ENCODE results near the gene ZNF662. TPM values are rescaled to one million over a fixed set of nuclear protein-coding genes. Genes with fewer than 3 reads are reported as not detected.

Gene ZNF662
- total RNA-seq, 1 experiment from 2014 or later = 13.4 TPM

DNA sequence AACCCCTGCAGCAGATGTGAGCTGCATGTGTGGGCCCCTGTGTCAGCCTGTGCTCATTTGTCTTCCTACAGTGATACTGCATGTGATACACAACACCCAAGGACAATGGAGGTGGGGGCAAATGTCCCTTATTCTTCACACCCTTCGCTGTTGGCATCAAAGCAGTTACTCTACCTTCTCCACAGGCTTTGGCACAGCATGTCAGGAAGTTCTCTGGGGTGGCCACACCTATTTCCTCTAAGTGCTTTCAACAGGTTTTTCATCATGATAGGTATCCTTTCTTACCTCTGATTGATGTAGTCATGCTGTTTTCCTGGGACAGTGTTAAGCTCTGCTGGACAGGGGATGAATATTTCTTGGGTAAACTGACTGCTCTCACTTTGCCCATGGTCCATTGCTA lies 29.5 kb downstream of the ZNF662 start:
- Histone ChIP-seq H3K4me1 (no peaks in the 10 kb centered on the region), H3K27me3 (replicated peaks; ENCODE audit: control insufficient read depth, insufficient read depth, low read length) (no peaks in the 10 kb centered on the region), H3K36me3 (ENCODE audit: control insufficient read depth, insufficient read depth, low read length) (no peaks in the 10 kb centered on the region), H3K4me3 (ENCODE audit: low read depth, low read length) (no peak overlapping the region), H3K9me3 (no peaks in the 10 kb centered on the region)
- no peak overlapping the region for H3K27ac Mint-ChIP-seq (ENCODE audit: unreplicated experiment)
- ChIA-PET CTCF (no interaction called here), POLR2A (no interaction called here)
- no peaks in the 10 kb centered on the region for H3K4me1 Mint-ChIP-seq (ENCODE audit: low read depth, unreplicated experiment)
- BruUV-seq (replicated peaks) = no TSS peak
- H3K9me3 Mint-ChIP-seq (ENCODE audit: unreplicated experiment) = no peaks in the 10 kb centered on the region
- intact Hi-C loops (cut with micrococcal nuclease; ENCODE audit: unreplicated experiment) = no loop called here
- H3K4me3 Mint-ChIP-seq (ENCODE audit: unreplicated experiment) = no peak overlapping the region
- DNase-seq = no peak
- H3K27me3 Mint-ChIP-seq (ENCODE audit: insufficient read depth, unreplicated experiment) = peaks cover 6% of the 10 kb centered on the region
- TF ChIP-seq, protein P1, sequence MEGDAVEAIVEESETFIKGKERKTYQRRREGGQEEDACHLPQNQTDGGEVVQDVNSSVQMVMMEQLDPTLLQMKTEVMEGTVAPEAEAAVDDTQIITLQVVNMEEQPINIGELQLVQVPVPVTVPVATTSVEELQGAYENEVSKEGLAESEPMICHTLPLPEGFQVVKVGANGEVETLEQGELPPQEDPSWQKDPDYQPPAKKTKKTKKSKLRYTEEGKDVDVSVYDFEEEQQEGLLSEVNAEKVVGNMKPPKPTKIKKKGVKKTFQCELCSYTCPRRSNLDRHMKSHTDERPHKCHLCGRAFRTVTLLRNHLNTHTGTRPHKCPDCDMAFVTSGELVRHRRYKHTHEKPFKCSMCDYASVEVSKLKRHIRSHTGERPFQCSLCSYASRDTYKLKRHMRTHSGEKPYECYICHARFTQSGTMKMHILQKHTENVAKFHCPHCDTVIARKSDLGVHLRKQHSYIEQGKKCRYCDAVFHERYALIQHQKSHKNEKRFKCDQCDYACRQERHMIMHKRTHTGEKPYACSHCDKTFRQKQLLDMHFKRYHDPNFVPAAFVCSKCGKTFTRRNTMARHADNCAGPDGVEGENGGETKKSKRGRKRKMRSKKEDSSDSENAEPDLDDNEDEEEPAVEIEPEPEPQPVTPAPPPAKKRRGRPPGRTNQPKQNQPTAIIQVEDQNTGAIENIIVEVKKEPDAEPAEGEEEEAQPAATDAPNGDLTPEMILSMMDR (IDR thresholded peaks at IDR 0.05; ENCODE audit: insufficient read depth in 1 of 2, low read depth in 1 of 2, low read length in 1 of 2, severe bottlenecking in 1 of 2, unreplicated experiment in 1 of 2) = no peak
- no peaks in the 10 kb centered on the region for H3K36me3 Mint-ChIP-seq (ENCODE audit: insufficient read depth, unreplicated experiment)

DNA sequence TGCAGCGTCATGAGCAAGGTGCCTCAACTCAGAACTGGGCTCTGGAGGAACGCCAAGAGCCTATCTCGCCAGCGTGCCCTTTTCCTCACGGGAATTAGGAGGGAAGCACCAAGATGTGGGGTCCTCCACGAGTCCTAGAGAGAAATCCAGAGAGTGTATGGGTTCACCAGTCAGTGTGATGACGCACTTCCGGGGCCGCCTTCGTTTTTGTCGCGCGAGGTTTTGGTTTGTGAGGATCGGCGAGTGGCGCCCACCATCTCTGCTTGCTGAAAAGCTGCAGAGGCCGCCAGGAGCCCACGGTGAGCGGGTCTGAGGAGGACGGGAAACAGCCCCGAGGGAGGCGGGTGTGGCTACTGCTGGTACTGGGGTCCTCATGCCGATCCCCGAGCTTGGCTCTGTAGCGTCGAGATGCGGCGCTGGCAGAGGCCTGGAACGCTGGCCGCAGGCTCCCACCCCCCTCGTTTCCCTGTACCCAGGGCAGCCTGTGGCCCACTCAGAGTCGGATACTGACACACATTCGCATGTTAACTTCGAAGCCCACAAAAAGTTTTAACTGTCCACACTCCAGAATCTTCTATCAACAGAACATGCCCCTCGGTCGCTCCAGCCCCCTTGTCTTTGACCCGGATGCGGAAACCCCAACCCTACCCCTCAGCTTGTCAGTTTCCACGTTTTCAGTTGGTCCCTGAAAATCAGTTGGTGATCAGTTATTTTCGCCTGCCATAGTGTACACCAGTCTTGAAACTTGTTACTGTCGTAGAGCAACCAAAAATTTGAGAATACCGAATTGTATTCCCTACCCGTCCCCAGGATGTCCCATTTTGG lies 30.4 kb downstream of the ZNF662 start:
- no peaks in the 10 kb centered on the region for H3K9me3 ChIP-seq
- H3K27ac Mint-ChIP-seq (ENCODE audit: unreplicated experiment) = no peak overlapping the region
- no peaks in the 10 kb centered on the region for H3K27me3 ChIP-seq (replicated peaks; ENCODE audit: control insufficient read depth, insufficient read depth, low read length)
- H3K36me3 ChIP-seq (ENCODE audit: control insufficient read depth, insufficient read depth, low read length) = no peaks in the 10 kb centered on the region
- no peaks in the 10 kb centered on the region for H3K4me1 Mint-ChIP-seq (ENCODE audit: low read depth, unreplicated experiment)
- H3K27me3 Mint-ChIP-seq (ENCODE audit: insufficient read depth, unreplicated experiment) = peaks cover 3% of the 10 kb centered on the region
- ChIA-PET POLR2A (no interaction called here), CTCF (no interaction called here)
- DNase-seq = no peak
- TF ChIP-seq, protein P1 (IDR thresholded peaks at IDR 0.05; ENCODE audit: insufficient read depth in 1 of 2, low read depth in 1 of 2, low read length in 1 of 2, severe bottlenecking in 1 of 2, unreplicated experiment in 1 of 2) = no peak
- BruUV-seq (replicated peaks) = no TSS peak
- intact Hi-C loops (cut with micrococcal nuclease; ENCODE audit: unreplicated experiment) = no loop called here
- H3K4me1 ChIP-seq = no peaks in the 10 kb centered on the region
- H3K36me3 Mint-ChIP-seq (ENCODE audit: insufficient read depth, unreplicated experiment) = no peaks in the 10 kb centered on the region
- H3K4me3 Mint-ChIP-seq (ENCODE audit: unreplicated experiment) = no peak overlapping the region
- no peaks in the 10 kb centered on the region for H3K9me3 Mint-ChIP-seq (ENCODE audit: unreplicated experiment)
- no peak overlapping the region for H3K4me3 ChIP-seq (ENCODE audit: low read depth, low read length)

DNA sequence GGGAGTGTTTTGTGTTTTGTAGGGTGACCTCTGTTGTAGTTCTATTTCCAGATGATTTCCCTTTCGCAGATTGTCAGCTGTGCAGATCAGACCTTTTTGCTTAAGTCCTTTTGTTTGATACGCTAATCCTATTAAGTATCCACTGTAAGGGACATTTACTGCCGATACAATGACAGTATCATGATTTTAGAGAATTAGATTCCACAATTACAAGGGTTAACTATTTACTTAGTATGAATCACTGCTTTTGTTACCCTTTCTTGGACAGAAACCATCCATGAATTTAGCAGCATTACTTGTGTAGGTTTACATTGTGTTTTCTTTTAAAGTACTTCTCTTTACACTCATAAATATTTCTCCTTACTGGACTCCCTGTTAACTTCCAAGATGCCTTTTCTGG lies 31.4 kb downstream of the ZNF662 start:
- Mint-ChIP-seq H3K27me3 (ENCODE audit: insufficient read depth, unreplicated experiment) (peaks cover 5% of the 10 kb centered on the region), H3K36me3 (ENCODE audit: insufficient read depth, unreplicated experiment) (no peaks in the 10 kb centered on the region), H3K4me1 (ENCODE audit: low read depth, unreplicated experiment) (no peaks in the 10 kb centered on the region), H3K9me3 (ENCODE audit: unreplicated experiment) (no peaks in the 10 kb centered on the region), H3K4me3 (ENCODE audit: unreplicated experiment) (no peak overlapping the region), H3K27ac (ENCODE audit: unreplicated experiment) (no peak overlapping the region)
- no peak for DNase-seq
- Histone ChIP-seq H3K4me3 (ENCODE audit: low read depth, low read length) (no peak overlapping the region), H3K9me3 (no peaks in the 10 kb centered on the region), H3K36me3 (ENCODE audit: control insufficient read depth, insufficient read depth, low read length) (no peaks in the 10 kb centered on the region), H3K27me3 (replicated peaks; ENCODE audit: control insufficient read depth, insufficient read depth, low read length) (no peaks in the 10 kb centered on the region), H3K4me1 (no peaks in the 10 kb centered on the region)
- BruUV-seq (replicated peaks) = no TSS peak
- CTCF ChIA-PET = no interaction called here
- POLR2A ChIA-PET = no interaction called here
- intact Hi-C loops (cut with micrococcal nuclease; ENCODE audit: unreplicated experiment) = no loop called here
- TF ChIP-seq, protein P1 (IDR thresholded peaks at IDR 0.05; ENCODE audit: insufficient read depth in 1 of 2, low read depth in 1 of 2, low read length in 1 of 2, severe bottlenecking in 1 of 2, unreplicated experiment in 1 of 2) = no peak
